Measurements from ENCODE around the gene CFAP43.

- TF ChIP-seq, protein P1, sequence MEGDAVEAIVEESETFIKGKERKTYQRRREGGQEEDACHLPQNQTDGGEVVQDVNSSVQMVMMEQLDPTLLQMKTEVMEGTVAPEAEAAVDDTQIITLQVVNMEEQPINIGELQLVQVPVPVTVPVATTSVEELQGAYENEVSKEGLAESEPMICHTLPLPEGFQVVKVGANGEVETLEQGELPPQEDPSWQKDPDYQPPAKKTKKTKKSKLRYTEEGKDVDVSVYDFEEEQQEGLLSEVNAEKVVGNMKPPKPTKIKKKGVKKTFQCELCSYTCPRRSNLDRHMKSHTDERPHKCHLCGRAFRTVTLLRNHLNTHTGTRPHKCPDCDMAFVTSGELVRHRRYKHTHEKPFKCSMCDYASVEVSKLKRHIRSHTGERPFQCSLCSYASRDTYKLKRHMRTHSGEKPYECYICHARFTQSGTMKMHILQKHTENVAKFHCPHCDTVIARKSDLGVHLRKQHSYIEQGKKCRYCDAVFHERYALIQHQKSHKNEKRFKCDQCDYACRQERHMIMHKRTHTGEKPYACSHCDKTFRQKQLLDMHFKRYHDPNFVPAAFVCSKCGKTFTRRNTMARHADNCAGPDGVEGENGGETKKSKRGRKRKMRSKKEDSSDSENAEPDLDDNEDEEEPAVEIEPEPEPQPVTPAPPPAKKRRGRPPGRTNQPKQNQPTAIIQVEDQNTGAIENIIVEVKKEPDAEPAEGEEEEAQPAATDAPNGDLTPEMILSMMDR (conservative IDR thresholded peaks at IDR 0.05): no peak
- TF ChIP-seq EZH2 (IDR thresholded peaks at IDR 0.05; ENCODE audit: low read depth): no peak
These were observed 28.6 kb upstream of the CFAP43 start for GRCh38 chr10:104260775-104261115.
